GM04504 (cell line): ENCODE data around the gene PLD4.

Experiments
- DNase-seq: peaks from one replicate; pipeline ENCODE4 v3.0.0-alpha.2; 2012; ENCODE audit warnings: low read depth

Gene PLD4

GRCh38 chr14:104975481-104976197 is 51.0 kb downstream of the PLD4 start:
- no peak for DNase-seq

- DNase-seq: no peak
Measured at GRCh38 chr14:104976198-104977007, 51.7 kb downstream of the PLD4 start.

GRCh38 chr14:104977008-104977680 is 52.5 kb downstream of the PLD4 start:
- DNase-seq: no peak

GRCh38 chr14:104977681-104978653 is 53.3 kb downstream of the PLD4 start, which contains the start of gene AHNAK2:
Gene AHNAK2 (minus strand): TSS chr14:104978374. CDS start chr14:104978237, 137 bp downstream.
- DNase-seq: no peak

- no peak for DNase-seq
Measured at GRCh38 chr14:104978746-104979691, 54.3 kb downstream of the PLD4 start.

- DNase-seq: no peak
Measured at GRCh38 chr14:104979758-104980610, 55.3 kb downstream of the PLD4 start.

GRCh38 chr14:104980611-104981531 is 56.2 kb downstream of the PLD4 start:
- no peak for DNase-seq

GRCh38 chr14:104981699-104982541 is 57.2 kb downstream of the PLD4 start:
- no peak for DNase-seq

- no peak for DNase-seq
Measured at GRCh38 chr14:104982548-104983230, 58.0 kb downstream of the PLD4 start.
